ENCODE data around the gene NTPCR. TPM values are rescaled to one million over a fixed set of nuclear protein-coding genes. Genes with fewer than 3 reads are reported as not detected.

NTPCR gene
- total RNA-seq, 1 experiment from 2014 or later: 34.2 TPM

DNA sequence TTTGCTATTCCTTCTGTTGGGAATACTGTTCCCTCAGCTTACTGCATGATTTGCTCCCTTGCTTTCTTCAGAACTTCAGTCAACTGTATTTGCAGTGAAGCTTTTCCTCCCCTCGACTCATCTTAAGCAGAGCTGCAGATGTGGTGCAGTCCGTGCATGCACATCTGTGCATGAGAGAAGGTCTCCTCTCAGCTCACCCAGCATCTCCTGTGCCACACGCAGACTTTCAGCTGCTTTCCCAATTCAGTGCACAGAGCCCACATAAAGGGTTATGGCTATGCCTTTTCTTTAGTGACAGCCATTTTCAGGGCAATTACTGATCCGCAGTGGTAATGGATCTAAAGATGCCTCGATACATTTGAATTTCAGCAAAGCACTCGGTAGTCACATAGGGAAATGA, 13.5 kb upstream of the NTPCR start:
- no peaks in the 10 kb centered on the region for H3K9me2 ChIP-seq (ENCODE audit: insufficient read depth)
- H3K79me2 ChIP-seq (ENCODE audit: insufficient read depth, low read length): no peaks in the 10 kb centered on the region
- H3K27ac ChIP-seq (ENCODE audit: low read depth, low read length): no peak overlapping the region
- no TSS peak for BruUV-seq (replicated peaks)
- intact Hi-C loops (cut with micrococcal nuclease): no loop called here
- no peaks in the 10 kb centered on the region for H3K9me3 ChIP-seq (ENCODE audit: control insufficient read depth in 1 of 2, insufficient read depth in 1 of 2, low read depth in 1 of 2, low read length in 2 of 2)
- H3K9ac ChIP-seq (ENCODE audit: low read length): no peak overlapping the region
- no peaks in the 10 kb centered on the region for H4K20me1 ChIP-seq (ENCODE audit: insufficient read depth)
- TF ChIP-seq EZH2 (IDR thresholded peaks at IDR 0.05) (no peak), TCF7L2 (IDR thresholded peaks at IDR 0.05; ENCODE audit: borderline replicate concordance, extremely low read depth, insufficient read depth, insufficient read length) (no peak), ZFX (IDR thresholded peaks at IDR 0.05) (no peak), POLR2AphosphoS5 (IDR thresholded peaks at IDR 0.05; ENCODE audit: low read depth, low read length) (no peak)
- TF ChIP-seq, protein P1, sequence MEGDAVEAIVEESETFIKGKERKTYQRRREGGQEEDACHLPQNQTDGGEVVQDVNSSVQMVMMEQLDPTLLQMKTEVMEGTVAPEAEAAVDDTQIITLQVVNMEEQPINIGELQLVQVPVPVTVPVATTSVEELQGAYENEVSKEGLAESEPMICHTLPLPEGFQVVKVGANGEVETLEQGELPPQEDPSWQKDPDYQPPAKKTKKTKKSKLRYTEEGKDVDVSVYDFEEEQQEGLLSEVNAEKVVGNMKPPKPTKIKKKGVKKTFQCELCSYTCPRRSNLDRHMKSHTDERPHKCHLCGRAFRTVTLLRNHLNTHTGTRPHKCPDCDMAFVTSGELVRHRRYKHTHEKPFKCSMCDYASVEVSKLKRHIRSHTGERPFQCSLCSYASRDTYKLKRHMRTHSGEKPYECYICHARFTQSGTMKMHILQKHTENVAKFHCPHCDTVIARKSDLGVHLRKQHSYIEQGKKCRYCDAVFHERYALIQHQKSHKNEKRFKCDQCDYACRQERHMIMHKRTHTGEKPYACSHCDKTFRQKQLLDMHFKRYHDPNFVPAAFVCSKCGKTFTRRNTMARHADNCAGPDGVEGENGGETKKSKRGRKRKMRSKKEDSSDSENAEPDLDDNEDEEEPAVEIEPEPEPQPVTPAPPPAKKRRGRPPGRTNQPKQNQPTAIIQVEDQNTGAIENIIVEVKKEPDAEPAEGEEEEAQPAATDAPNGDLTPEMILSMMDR (IDR thresholded peaks at IDR 0.05 in 2 of 3, conservative IDR thresholded peaks at IDR 0.05 in 1 of 3; ENCODE audit: borderline replicate concordance in 1 of 3, insufficient read depth in 1 of 3, low read depth in 2 of 3, low read length in 2 of 3): no peak
- TF ChIP-seq, protein P2, sequence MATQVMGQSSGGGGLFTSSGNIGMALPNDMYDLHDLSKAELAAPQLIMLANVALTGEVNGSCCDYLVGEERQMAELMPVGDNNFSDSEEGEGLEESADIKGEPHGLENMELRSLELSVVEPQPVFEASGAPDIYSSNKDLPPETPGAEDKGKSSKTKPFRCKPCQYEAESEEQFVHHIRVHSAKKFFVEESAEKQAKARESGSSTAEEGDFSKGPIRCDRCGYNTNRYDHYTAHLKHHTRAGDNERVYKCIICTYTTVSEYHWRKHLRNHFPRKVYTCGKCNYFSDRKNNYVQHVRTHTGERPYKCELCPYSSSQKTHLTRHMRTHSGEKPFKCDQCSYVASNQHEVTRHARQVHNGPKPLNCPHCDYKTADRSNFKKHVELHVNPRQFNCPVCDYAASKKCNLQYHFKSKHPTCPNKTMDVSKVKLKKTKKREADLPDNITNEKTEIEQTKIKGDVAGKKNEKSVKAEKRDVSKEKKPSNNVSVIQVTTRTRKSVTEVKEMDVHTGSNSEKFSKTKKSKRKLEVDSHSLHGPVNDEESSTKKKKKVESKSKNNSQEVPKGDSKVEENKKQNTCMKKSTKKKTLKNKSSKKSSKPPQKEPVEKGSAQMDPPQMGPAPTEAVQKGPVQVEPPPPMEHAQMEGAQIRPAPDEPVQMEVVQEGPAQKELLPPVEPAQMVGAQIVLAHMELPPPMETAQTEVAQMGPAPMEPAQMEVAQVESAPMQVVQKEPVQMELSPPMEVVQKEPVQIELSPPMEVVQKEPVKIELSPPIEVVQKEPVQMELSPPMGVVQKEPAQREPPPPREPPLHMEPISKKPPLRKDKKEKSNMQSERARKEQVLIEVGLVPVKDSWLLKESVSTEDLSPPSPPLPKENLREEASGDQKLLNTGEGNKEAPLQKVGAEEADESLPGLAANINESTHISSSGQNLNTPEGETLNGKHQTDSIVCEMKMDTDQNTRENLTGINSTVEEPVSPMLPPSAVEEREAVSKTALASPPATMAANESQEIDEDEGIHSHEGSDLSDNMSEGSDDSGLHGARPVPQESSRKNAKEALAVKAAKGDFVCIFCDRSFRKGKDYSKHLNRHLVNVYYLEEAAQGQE (IDR thresholded peaks at IDR 0.05; ENCODE audit: low read depth): no peak
- no peak overlapping the region for H3K4me3 ChIP-seq (replicated peaks in 1 of 2; ENCODE audit: low read depth in 1 of 2, low read length in 2 of 2)
- no peak overlapping the region for H3K4me2 ChIP-seq (ENCODE audit: low read length)
- ChIA-PET POLR2A (no interaction called here), CTCF (no interaction called here), RAD21 (ENCODE audit: low non-redundant PET in 1 of 2, low total read pairs in 2 of 2, uncharacterized antibody in 2 of 2, unreplicated experiment in 2 of 2) (no interaction called here)
- DNase-seq (ENCODE audit: low read depth, low spot score) (no peak), ATAC-seq (no peak)
- H3K27me3 ChIP-seq (ENCODE audit: insufficient read depth, low read length): no peaks in the 10 kb centered on the region
- no peak overlapping the region for H2AFZ ChIP-seq (ENCODE audit: low read depth, low read length, poor library complexity, severe bottlenecking)
- no peaks in the 10 kb centered on the region for H3K4me1 ChIP-seq (ENCODE audit: control insufficient read depth in 1 of 2, insufficient read depth in 2 of 2, low read length in 2 of 2)
- no peaks in the 10 kb centered on the region for H3K36me3 ChIP-seq (ENCODE audit: control insufficient read depth in 1 of 2, insufficient read depth in 2 of 2, low read length in 2 of 2)

All from HCT116 (cell line).